HG03432 (cell line): ENCODE measurements around the gene WDR44.
"Not testable (repeated sequence)": the region's sequence is repeated elsewhere in the genome, so short reads cannot be mapped to it uniquely, and the experiment has no call there.

Experiments
- ATAC-seq: cut with Tn5 transposase; IDR thresholded peaks from one replicate; pipeline ENCODE4 v1.9.1; 2021; ENCODE audit warnings: mild to moderate bottlenecking, moderate library complexity; ENCODE audit not compliant: unreplicated experiment

The WDR44 gene

GRCh38 chrX:118470721-118471347 is 124.9 kb downstream of the WDR44 start:
- ATAC-seq: not testable (repeated sequence)

- no peak for ATAC-seq
Observed at GRCh38 chrX:118474586-118474985, 128.7 kb downstream of the WDR44 start.

GRCh38 chrX:118475903-118476302 is 130.0 kb downstream of the WDR44 start:
- no peak for ATAC-seq

GRCh38 chrX:118480172-118480571 is 134.3 kb downstream of the WDR44 start:
- ATAC-seq: no peak

GRCh38 chrX:118482384-118482783 is 136.5 kb downstream of the WDR44 start:
- not testable (repeated sequence) for ATAC-seq

- no peak for ATAC-seq
Observed at GRCh38 chrX:118484216-118484903, 138.5 kb downstream of the WDR44 start.

DNA sequence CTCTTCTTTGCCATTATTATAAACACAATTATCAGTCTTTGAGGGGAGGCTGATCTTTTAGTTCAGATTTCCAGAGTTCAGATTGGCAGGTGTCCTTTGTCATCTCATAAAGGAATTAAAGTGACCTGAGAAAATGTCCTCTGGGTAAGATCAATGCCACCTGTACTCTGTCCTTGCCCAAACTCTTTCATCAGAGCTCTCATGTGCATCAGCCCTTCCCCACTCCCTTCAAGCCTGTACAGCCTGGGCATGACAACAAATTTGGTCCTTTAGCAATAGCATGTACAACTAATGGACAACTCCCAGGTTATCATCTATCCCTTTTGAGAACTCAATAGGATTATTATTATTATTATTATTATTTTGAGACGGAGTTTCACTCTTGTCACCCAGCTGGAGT is 140.8 kb downstream of the WDR44 start:
- ATAC-seq: not testable (repeated sequence)

GRCh38 chrX:118493016-118493415 is 147.1 kb downstream of the WDR44 start:
- no peak for ATAC-seq

DNA sequence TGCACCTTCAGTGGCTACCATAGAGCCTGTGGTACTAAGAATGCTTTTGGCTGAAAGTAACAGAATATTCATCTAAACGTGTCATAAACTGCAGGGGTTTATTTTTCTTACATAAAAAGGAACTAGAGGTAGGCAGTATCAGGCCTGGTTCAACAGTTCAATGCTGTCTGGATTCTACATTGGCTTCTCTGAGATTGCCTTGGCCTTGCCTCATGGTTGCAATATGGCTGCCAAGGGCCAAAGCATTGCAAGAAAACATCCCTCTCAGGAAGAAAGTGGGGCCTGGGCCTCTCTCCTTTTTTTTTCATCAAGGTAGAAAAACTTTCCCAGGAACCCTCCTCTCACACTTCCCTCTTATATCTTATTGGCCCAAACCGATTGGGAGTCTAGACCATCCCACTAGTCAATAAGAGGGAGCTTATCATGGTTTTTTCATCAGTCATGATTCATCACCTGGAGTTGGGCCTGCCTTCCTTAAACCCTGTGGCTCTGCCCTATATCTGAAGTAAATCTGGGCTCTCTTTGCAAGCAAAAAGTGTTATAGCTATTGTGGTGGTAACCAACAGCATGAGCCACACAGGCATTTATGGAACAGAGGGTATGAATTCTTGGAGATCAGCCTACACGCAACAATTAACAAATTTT is 147.9 kb downstream of the WDR44 start:
- no peak for ATAC-seq

GRCh38 chrX:118495061-118495921 is 149.4 kb downstream of the WDR44 start, which contains the start of gene DOCK11:
Gene DOCK11 (plus strand): TSS chrX:118495815. CDS start chrX:118495972, 157 bp downstream.
- peak; percentile 74 for ATAC-seq

DNA sequence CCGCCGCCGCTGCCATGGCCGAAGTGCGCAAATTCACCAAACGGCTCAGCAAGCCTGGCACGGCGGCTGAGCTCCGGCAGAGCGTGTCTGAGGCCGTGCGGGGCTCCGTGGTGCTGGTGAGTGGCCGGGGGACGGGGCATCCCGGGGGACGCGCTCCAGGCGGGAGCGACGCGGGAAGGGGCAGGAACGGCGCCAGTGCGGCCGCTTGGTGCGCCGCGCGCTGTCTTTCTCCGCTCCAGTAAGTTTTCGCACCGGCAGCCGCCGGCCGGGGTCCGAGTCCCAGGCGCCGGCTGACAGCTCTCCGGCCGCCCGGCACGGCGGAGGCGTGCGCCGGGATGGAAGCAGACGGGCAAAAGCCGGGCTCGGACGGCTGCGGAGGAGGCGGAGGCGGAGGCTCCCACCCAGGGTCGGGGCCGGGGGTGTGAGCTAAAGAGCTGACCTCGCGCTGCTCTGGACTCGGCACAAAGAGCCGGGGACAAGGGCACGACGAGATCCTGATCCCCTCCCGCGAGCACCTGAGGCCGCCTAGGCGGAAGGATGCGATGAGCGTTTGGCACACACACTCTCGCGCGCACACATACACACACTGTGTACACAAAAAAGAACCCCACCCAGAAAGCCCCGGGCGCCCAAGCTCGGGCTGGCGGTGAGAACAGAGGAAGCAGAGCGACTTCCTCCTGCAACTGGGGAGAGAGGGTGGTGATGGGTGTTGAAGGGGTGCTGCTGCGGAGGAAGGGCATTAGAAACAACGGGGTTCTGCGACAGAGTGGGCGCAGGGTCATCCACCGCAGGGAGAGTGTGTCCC is 150.3 kb downstream of the WDR44 start:
- peak; percentile 66 for ATAC-seq

- ATAC-seq: peak; percentile 16
Observed at GRCh38 chrX:118496763-118497079, 150.8 kb downstream of the WDR44 start.

GRCh38 chrX:118497180-118497818 is 151.4 kb downstream of the WDR44 start:
- no peak for ATAC-seq

DNA sequence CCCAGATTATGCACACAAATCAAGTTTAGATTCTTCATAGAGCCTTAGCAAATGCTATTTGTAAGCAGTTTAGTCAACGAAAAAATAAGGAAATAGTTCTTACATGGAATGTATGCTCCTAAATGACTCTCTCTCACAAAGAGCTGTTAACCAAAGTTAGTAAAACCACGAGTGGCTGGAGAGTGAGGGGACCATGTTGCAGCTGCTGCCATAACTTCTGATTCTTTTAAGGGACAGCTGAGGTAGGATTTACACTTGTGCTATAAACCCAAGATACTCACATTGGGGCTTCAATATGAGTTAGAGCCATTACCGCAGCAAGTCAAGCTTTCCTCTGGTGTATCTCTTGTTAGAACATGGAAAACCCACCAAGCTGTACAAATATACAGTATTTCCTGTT is 152.4 kb downstream of the WDR44 start:
- ATAC-seq: no peak

GRCh38 chrX:118498755-118499154 is 152.8 kb downstream of the WDR44 start:
- no peak for ATAC-seq

- ATAC-seq: no peak
Observed at GRCh38 chrX:118499295-118499694, 153.4 kb downstream of the WDR44 start.
